ENCODE measurements around the gene MRGPRX4.

GRCh38 chr11:18140145-18140544 lies 32.5 kb upstream of the MRGPRX4 start:
- TF ChIP-seq POLR2A (IDR thresholded peaks at IDR 0.05; ENCODE audit: low read depth, low read length) (no peak), POLR2AphosphoS5 (IDR thresholded peaks at IDR 0.05; ENCODE audit: low read depth, low read length) (no peak), TAF1 (IDR thresholded peaks at IDR 0.05; ENCODE audit: low read depth, low read length) (no peak), SPI1 (IDR thresholded peaks at IDR 0.05; ENCODE audit: low read depth, low read length) (no peak), PAX5 (IDR thresholded peaks at IDR 0.05; ENCODE audit: insufficient read depth, low read length, severe bottlenecking) (no peak), POU2F2 (IDR thresholded peaks at IDR 0.05; ENCODE audit: low read depth, low read length) (no peak)

Data from GM12891 (cell line).